ENCODE data around the gene KAT2B. TPM values are rescaled to one million over a fixed set of nuclear protein-coding genes. Genes with fewer than 3 reads are reported as not detected.

Gene KAT2B
- total RNA-seq, 2 donors from 2014 or later, result 2.2 to 4.1 TPM

- Mint-ChIP-seq H3K9me3 (no peaks in the 10 kb centered on the region), H3K27me3 (ENCODE audit: insufficient read depth) (no peaks in the 10 kb centered on the region), H3K36me3 (ENCODE audit: low read depth) (no peaks in the 10 kb centered on the region), H3K4me1 (peaks cover 5% of the 10 kb centered on the region), H3K4me3 (no peak overlapping the region), H3K27ac (no peak overlapping the region)
- no peak overlapping the region for H3K27ac ChIP-seq (ENCODE audit: low read depth, low read length)
- no peaks in the 10 kb centered on the region for H3K9me3 ChIP-seq (ENCODE audit: control insufficient read depth, low read length)
- H3K4me3 ChIP-seq (ENCODE audit: low read length), result no peak overlapping the region
- no peak for DNase-seq
- H3K4me1 ChIP-seq (ENCODE audit: control insufficient read depth, insufficient read depth, low read length), result no peaks in the 10 kb centered on the region
- no peaks in the 10 kb centered on the region for H3K27me3 ChIP-seq (ENCODE audit: control insufficient read depth, insufficient read depth, low read length, poor library complexity, severe bottlenecking)
- no peaks in the 10 kb centered on the region for H3K36me3 ChIP-seq (ENCODE audit: control insufficient read depth, insufficient read depth, low read length)
- TF ChIP-seq CTCF (conservative IDR thresholded peaks at IDR 0.05), result no peak
- no peak overlapping the region for H3K9ac ChIP-seq (ENCODE audit: extremely low read depth, low read length, poor library complexity, severe bottlenecking)
- WGBS, 2 experiments (ENCODE audit: insufficient coverage in 1 of 2, insufficient read length in 1 of 2), result 81 to 90% methylated on average over 2 of the region's 2 CpGs
Measured at GRCh38 chr3:20022954-20023622, 17.2 kb upstream of the KAT2B start.

- no peak overlapping the region for H3K4me3 ChIP-seq (ENCODE audit: low read length)
- 93% methylated on average over 2 of the region's 2 CpGs; no CpG with 5 or more reads in 1 of the 2 experiments for WGBS, 2 experiments (ENCODE audit: insufficient coverage in 1 of 2, insufficient read length in 1 of 2)
- H3K4me1 ChIP-seq (ENCODE audit: control insufficient read depth, insufficient read depth, low read length), result no peaks in the 10 kb centered on the region
- H3K9me3 ChIP-seq (ENCODE audit: control insufficient read depth, low read length), result no peaks in the 10 kb centered on the region
- no peak for DNase-seq
- Mint-ChIP-seq H3K27me3 (ENCODE audit: insufficient read depth) (no peaks in the 10 kb centered on the region), H3K4me1 (peaks cover 5% of the 10 kb centered on the region), H3K4me3 (no peak overlapping the region), H3K27ac (no peak overlapping the region), H3K36me3 (ENCODE audit: low read depth) (no peaks in the 10 kb centered on the region), H3K9me3 (no peaks in the 10 kb centered on the region)
- H3K9ac ChIP-seq (ENCODE audit: extremely low read depth, low read length, poor library complexity, severe bottlenecking), result no peak overlapping the region
- no peak overlapping the region for H3K27ac ChIP-seq (ENCODE audit: low read depth, low read length)
- H3K27me3 ChIP-seq (ENCODE audit: control insufficient read depth, insufficient read depth, low read length, poor library complexity, severe bottlenecking), result no peaks in the 10 kb centered on the region
- TF ChIP-seq CTCF (conservative IDR thresholded peaks at IDR 0.05), result no peak
- H3K36me3 ChIP-seq (ENCODE audit: control insufficient read depth, insufficient read depth, low read length), result no peaks in the 10 kb centered on the region
Measured at GRCh38 chr3:20023623-20024405, 16.4 kb upstream of the KAT2B start.

GRCh38 chr3:20027136-20027535 lies 13.1 kb upstream of the KAT2B start:
- peaks cover 5% of the 10 kb centered on the region for H3K4me1 Mint-ChIP-seq
- no peaks in the 10 kb centered on the region for H3K27me3 ChIP-seq (ENCODE audit: control insufficient read depth, insufficient read depth, low read length, poor library complexity, severe bottlenecking)
- WGBS, 2 experiments (ENCODE audit: insufficient coverage in 1 of 2, insufficient read length in 1 of 2), result 97% methylated on average over 4 of the region's 4 CpGs; no CpG with 5 or more reads in 1 of the 2 experiments

More at GRCh38 chr3:20027136-20027535, 13.1 kb upstream of the KAT2B start:
- DNase-seq, result no peak
- no peaks in the 10 kb centered on the region for H3K4me1 ChIP-seq (ENCODE audit: control insufficient read depth, insufficient read depth, low read length)
- H3K27ac ChIP-seq (ENCODE audit: low read depth, low read length), result no peak overlapping the region
- no peaks in the 10 kb centered on the region for H3K9me3 Mint-ChIP-seq
- no peak overlapping the region for H3K4me3 ChIP-seq (ENCODE audit: low read length)
- H3K9ac ChIP-seq (ENCODE audit: extremely low read depth, low read length, poor library complexity, severe bottlenecking), result no peak overlapping the region
- no peak overlapping the region for H3K4me3 Mint-ChIP-seq
- no peaks in the 10 kb centered on the region for H3K36me3 ChIP-seq (ENCODE audit: control insufficient read depth, insufficient read depth, low read length)
- no peak for TF ChIP-seq CTCF (conservative IDR thresholded peaks at IDR 0.05)
- no peaks in the 10 kb centered on the region for H3K9me3 ChIP-seq (ENCODE audit: control insufficient read depth, low read length)
- H3K36me3 Mint-ChIP-seq (ENCODE audit: low read depth), result no peaks in the 10 kb centered on the region
- no peak overlapping the region for H3K27ac Mint-ChIP-seq
- no peaks in the 10 kb centered on the region for H3K27me3 Mint-ChIP-seq (ENCODE audit: insufficient read depth)
